Measurements from ENCODE around the gene GARIN3. TPM values are rescaled to one million over a fixed set of nuclear protein-coding genes. Genes with fewer than 3 reads are reported as not detected.

GARIN3 gene
- total RNA-seq, 1 experiment from 2014 or later = not detected

DNA sequence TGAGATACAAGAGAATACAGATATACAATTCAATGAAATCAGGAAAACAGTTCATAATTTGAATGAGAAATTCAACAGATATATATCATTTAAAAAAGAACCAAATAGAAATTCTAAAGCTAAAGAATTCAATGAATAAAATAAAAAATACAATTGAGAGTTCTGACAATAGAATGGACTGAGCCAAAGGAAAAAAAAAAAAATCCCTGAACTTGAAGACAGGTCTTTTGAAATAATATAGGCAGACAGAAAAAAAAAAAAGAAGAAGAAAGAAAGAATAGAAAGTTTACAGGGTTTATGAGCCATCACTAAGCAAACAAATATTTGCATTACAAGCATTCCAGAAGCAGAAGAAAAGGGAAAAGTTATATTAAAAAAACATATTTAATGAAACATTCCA is 44.4 kb downstream of the GARIN3 start:
- Histone ChIP-seq H3K18ac (ENCODE audit: insufficient read length, low read depth, low read length) (no peak overlapping the region), H3K56ac (ENCODE audit: insufficient read length, low read depth, low read length) (no peak overlapping the region), H2BK12ac (ENCODE audit: insufficient read length, low read depth, low read length) (no peak overlapping the region), H3K14ac (ENCODE audit: insufficient read depth, low read length) (no peak overlapping the region), H4K20me1 (ENCODE audit: control insufficient read depth, insufficient read depth, insufficient read length) (no peaks in the 10 kb centered on the region), H4K91ac (ENCODE audit: insufficient read length, low read depth, low read length) (no peak overlapping the region), H3K79me2 (ENCODE audit: insufficient read depth, low read length) (no peaks in the 10 kb centered on the region), H2BK120ac (ENCODE audit: low read depth, low read length, poor library complexity, severe bottlenecking) (no peak overlapping the region), H4K8ac (replicated peaks; ENCODE audit: insufficient read length, low read depth, low read length) (no peak overlapping the region), H3K23ac (ENCODE audit: insufficient read length, low read depth, low read length) (no peak overlapping the region), H3K4ac (ENCODE audit: low read depth, low read length) (no peak overlapping the region), H3K27ac (ENCODE audit: insufficient read length, low read depth, low read length) (no peak overlapping the region), H3K9me3 (ENCODE audit: control insufficient read depth, low read depth, low read length) (no peaks in the 10 kb centered on the region), H2BK15ac (ENCODE audit: low read depth, low read length) (no peak overlapping the region), H2BK5ac (ENCODE audit: insufficient read length, low read length) (no peak overlapping the region), H2AK5ac (ENCODE audit: insufficient read length, low read length) (no peak overlapping the region), H3K27me3 (ENCODE audit: insufficient read depth, low read length) (peaks cover 2% of the 10 kb centered on the region; the same call in 1 of the 2 replicates), H3T11ph (ENCODE audit: low read length) (no peak overlapping the region), H2BK20ac (ENCODE audit: low read depth, low read length, poor library complexity, severe bottlenecking) (no peak overlapping the region), H3K23me2 (ENCODE audit: insufficient read length, low read depth, low read length, poor library complexity, severe bottlenecking) (no peaks in the 10 kb centered on the region), H3K4me1 (ENCODE audit: insufficient read depth, low read length) (no peaks in the 10 kb centered on the region), H3K79me1 (ENCODE audit: insufficient read depth, low read depth, low read length, poor library complexity, severe bottlenecking) (no peaks in the 10 kb centered on the region), H2AFZ (ENCODE audit: low read length) (no peak overlapping the region), H3K4me2 (ENCODE audit: insufficient read depth, insufficient read length, low read length) (no peak overlapping the region), H4K5ac (ENCODE audit: insufficient read length, low read depth, low read length) (no peak overlapping the region), H3K9ac (ENCODE audit: extremely low read depth, insufficient read length, low read length) (no peak overlapping the region)
- no peaks in the 10 kb centered on the region for H3K27me3 Mint-ChIP-seq (ENCODE audit: low read depth)
- H3K4me3 Mint-ChIP-seq = no peak overlapping the region
- no peak overlapping the region for H3K27ac Mint-ChIP-seq
- H3K4me1 Mint-ChIP-seq = peaks cover 8 to 11% of the 10 kb centered on the region in 2 experiments; a peak in 3 of 4 replicates
- H3K36me3 Mint-ChIP-seq (ENCODE audit: insufficient read depth in 1 of 3, low read depth in 3 of 3) = peaks cover 0 to 4% (median 0%) of the 10 kb centered on the region in 3 experiments; a peak in 1 of 7 replicates
- H3K9me3 Mint-ChIP-seq = peaks cover 2 to 4% of the 10 kb centered on the region in 2 experiments; a peak in 3 of 5 replicates
- DNase-seq = no peak
- TF ChIP-seq, protein P1, sequence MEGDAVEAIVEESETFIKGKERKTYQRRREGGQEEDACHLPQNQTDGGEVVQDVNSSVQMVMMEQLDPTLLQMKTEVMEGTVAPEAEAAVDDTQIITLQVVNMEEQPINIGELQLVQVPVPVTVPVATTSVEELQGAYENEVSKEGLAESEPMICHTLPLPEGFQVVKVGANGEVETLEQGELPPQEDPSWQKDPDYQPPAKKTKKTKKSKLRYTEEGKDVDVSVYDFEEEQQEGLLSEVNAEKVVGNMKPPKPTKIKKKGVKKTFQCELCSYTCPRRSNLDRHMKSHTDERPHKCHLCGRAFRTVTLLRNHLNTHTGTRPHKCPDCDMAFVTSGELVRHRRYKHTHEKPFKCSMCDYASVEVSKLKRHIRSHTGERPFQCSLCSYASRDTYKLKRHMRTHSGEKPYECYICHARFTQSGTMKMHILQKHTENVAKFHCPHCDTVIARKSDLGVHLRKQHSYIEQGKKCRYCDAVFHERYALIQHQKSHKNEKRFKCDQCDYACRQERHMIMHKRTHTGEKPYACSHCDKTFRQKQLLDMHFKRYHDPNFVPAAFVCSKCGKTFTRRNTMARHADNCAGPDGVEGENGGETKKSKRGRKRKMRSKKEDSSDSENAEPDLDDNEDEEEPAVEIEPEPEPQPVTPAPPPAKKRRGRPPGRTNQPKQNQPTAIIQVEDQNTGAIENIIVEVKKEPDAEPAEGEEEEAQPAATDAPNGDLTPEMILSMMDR (conservative IDR thresholded peaks at IDR 0.05) = no peak

Data from H9 (cell line).